ENCODE measurements around the gene TFF2. TPM values are rescaled to one million over a fixed set of nuclear protein-coding genes. Genes with fewer than 3 reads are reported as not detected.

The TFF2 gene, protein sequence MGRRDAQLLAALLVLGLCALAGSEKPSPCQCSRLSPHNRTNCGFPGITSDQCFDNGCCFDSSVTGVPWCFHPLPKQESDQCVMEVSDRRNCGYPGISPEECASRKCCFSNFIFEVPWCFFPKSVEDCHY
- total RNA-seq = not detected

- no peak for DNase-seq (ENCODE audit: low spot score in 2 of 2)
- no peak for FAIRE-seq
Measured at GRCh38 chr21:42350927-42351426, at the start of gene TFF2. Gene TFF2, minus strand, starts transcription at chr21:42350994. Its CDS starts 37 bp downstream, at chr21:42350957.

GRCh38 chr21:42400525-42400924, 49.7 kb upstream of the TFF2 start:
- DNase-seq (ENCODE audit: low spot score in 2 of 2) (no peak), FAIRE-seq (no peak)

GRCh38 chr21:42398436-42399028, 47.7 kb upstream of the TFF2 start:
- FAIRE-seq (no peak), DNase-seq (ENCODE audit: low spot score in 2 of 2) (no peak)

DNA sequence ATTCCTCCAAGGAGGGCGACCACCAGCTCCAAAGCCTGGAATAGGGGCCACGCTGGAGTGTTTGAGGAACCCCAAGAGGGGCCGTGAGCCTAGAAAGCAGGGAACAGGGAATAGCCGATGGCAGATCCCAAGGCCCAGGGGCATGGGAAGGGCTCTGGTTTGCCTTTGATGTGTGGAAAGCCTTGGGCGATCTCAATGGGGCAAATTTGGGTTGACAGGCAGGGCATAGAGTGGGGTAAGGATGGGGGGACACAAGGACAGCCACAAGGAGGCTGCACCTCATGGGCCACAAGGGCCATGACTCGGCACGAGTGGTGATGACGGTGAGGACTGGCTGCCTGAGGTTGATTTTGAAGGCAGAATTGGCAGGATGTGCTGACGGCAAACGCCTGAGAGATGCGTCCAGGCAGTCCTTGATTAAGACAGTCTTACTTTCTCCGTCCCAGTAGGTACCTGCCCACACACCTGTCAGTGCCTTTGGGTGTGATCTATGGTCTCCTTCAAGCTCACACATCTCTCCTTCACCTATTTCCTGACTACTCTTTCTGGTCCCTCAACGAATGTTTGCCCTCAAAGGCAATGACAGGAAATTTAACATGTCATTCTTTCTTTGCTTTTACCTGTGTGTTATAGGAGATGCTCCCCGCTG, 47.1 kb upstream of the TFF2 start:
- FAIRE-seq (no peak), DNase-seq (ENCODE audit: low spot score in 2 of 2) (no peak)

GRCh38 chr21:42396799-42397745, 46.3 kb upstream of the TFF2 start:
- DNase-seq (ENCODE audit: low spot score in 2 of 2) (no peak), FAIRE-seq (no peak)

DNA sequence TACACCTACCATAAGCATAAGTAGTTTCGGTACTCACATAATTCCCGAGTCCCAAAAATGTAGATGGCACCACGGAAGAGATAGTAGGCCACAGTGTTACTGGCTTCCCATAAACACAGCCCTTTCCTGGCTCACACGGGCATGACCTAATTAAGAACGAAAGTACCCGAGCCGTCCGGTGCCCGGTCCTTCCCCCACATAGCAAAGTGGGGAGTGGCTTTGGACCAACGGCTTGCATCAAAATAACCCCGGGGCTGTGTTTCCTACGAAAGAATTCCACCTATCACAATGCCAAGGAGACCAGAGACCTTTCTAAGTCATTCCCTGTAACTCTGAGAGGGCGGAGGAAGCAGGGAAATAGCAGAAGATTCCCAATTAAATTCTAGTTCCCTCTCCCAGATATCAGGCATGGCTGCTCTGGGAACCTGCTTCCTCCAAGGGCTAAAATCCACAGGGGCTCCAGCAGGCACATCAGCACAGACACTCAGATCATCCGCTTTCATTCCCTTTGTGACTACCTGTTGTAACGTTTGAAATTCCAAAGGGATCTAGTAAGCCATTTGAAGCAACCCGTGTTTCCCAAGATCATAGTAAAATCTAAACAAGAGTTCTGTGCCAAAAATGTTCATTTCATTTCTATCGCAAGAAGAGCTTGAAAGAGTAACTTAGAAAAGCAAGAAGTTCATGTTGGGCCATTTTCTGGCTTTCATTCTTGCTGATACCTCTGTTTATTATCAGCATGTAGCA, 45.3 kb upstream of the TFF2 start, which contains the start of gene TMPRSS3:
Gene TMPRSS3 (minus strand): TSS at position 148 of the 747 bp plus-strand sequence. CDS start 635 bp downstream, outside the sequence.
- no peak for FAIRE-seq
- no peak for DNase-seq (ENCODE audit: low spot score in 2 of 2)

DNA sequence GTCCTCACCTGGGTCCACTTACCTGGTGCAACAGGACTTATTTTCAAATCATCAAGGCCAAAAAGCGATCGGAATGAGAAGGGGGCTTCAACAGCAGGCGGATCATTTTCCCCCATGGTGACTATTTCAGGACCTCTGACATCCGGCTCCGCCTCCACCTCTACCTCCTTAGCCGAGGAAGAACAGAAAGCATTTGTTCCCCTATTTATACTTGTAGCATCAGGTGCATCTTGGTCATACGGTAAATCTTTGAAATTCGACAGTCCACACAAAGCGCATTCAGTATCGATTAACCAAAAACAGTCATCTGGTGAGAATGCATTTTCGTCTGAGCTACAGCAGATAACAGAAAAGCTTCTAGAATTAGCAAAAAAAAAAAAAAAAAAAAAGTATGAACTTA, 44.5 kb upstream of the TFF2 start:
- DNase-seq (ENCODE audit: low spot score in 2 of 2) (no peak), FAIRE-seq (no peak)

DNA sequence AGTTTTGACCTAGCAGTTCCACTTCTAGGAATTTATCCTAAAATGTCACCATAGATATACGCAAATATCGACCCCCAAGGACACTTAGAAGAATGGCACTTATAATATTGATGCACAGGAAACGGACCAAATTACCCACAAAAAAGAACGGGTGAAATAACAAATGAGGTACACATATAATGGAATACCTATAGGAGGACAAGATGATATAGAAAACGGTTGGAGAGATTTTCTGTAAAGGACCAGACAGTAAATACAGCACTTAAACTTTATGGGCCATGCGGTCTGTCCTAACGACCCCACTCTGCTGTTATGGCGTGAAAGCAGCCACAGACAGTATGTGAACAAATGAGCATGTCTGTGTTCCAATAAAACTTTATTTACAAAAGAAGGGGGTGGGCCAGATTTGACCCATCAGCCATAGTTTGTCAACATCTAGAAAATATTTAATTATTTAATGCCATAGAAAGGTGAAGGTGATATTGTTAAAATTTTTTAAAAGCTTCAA, 42.7 kb upstream of the TFF2 start:
- DNase-seq (ENCODE audit: low spot score in 2 of 2) (no peak), FAIRE-seq (no peak)

GRCh38 chr21:42392731-42393442, 42.1 kb upstream of the TFF2 start:
- DNase-seq (ENCODE audit: low spot score in 2 of 2) (no peak), FAIRE-seq (no peak)

GRCh38 chr21:42391297-42391696, 40.5 kb upstream of the TFF2 start:
- DNase-seq (ENCODE audit: low spot score in 2 of 2) = no peak
- no peak for FAIRE-seq

GRCh38 chr21:42390696-42391095, 39.9 kb upstream of the TFF2 start:
- no peak for FAIRE-seq
- no peak for DNase-seq (ENCODE audit: low spot score in 2 of 2)

DNA sequence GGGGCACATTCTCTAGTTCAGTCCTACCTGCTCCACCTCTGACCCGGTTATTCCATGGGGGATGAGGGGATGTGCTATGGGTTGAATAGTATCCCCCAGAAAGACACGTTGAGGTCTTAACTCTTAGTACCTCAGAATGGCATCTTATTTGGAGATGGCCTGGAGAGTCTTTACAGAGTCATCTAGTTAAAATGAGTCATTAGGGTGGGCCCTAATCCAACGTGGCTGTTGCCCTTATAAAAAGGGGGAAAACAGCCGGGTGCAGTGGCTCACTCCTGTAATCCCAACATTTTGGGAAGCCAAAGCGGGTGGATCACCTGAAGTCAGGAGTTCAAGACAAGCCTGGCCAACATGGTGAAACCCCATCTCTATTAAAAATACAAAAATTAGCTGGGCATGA, 39.4 kb upstream of the TFF2 start:
- DNase-seq (ENCODE audit: low spot score in 2 of 2) (no peak), FAIRE-seq (no peak)

GRCh38 chr21:42389449-42389835, 38.6 kb upstream of the TFF2 start:
- FAIRE-seq (no peak), DNase-seq (ENCODE audit: low spot score in 2 of 2) (no peak)

DNA sequence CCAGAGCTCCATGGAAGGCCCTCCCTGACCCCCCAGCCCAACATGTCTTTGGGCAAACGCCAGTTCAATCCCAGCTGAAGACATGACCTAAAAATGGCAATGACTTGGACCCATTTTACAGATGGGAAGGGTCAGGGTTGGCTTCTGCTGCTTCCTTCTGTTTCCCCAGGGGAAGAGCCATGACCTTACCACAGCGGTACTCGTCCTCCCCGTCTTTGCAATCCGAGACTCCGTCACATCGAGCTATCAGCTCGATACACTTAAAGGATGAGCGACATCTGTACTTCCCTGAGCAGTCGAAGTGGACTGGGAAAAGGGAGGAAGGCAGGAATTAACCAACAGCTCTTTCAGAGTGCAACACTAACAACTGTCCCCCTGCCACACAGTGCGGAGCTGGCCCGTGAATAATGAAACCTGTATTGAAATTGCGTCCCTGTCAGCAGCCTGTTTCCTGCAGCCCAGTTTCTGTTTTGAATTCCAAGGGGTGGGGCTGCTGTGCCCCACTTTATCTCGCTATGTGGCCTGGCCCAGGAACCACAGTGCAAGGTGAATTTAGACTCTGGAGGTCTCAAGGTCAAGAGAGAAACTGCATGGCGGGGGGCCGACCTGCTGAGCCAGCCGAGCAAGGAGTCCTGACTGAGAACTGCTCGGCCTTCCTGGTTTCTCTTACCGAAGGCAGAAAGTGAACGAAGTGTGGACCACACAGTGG, 38.1 kb upstream of the TFF2 start:
- FAIRE-seq = no peak

GRCh38 chr21:42387843-42388340, 37.1 kb upstream of the TFF2 start:
- DNase-seq (ENCODE audit: low spot score in 2 of 2) (no peak), FAIRE-seq (no peak)

More for the DNA sequence above, 38.1 kb upstream of the TFF2 start:
- no peak for DNase-seq (ENCODE audit: low spot score in 2 of 2)

- DNase-seq (ENCODE audit: low spot score in 2 of 2) (no peak), FAIRE-seq (no peak)
Measured at GRCh38 chr21:42387164-42387563, 36.4 kb upstream of the TFF2 start.

- FAIRE-seq (no peak), DNase-seq (ENCODE audit: low spot score in 2 of 2) (no peak)
Measured at GRCh38 chr21:42386034-42386591, 35.3 kb upstream of the TFF2 start.

DNA sequence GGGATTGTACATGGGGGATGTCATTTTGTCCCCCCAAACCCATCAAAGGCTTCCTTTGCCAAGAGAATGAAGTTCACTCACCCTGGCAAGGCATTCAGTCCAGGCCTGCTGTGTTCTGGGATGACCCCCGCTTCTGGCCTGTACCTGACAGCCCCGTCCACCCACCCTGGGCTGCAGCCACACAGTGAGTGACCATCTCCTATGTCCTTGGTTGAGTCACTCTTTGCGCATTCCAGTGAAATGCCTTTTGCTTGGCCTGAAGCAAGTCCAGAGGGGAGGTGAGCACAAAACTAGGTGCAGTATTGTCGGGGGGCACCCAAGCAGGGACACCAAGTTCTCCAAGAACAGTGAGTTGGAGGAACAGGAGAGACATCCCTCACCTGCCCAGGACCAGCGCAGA, 34.8 kb upstream of the TFF2 start:
- DNase-seq (ENCODE audit: low spot score in 2 of 2) (no peak), FAIRE-seq (no peak)
